GM12878 (cell line): ENCODE results near the gene SYMPK. TPM values are rescaled to one million over a fixed set of nuclear protein-coding genes. Genes with fewer than 3 reads are reported as not detected.

Source experiments
- ATAC-seq: fragments of 200-7000 bp; cut with Tn5 transposase; 3 replicates; pipeline ENCODE4 v1.9.1; 2020; ENCODE audit warnings: mild to moderate bottlenecking, moderate library complexity
- BruUV-seq: library from RNA; stranded (reverse); fragments of 400-500 nt; replicated peaks from 2 replicates; lab custom pipeline; 2021; lab: Mats Ljungman, UMichigan
- CTCF ChIA-PET: fragments of 300-600 bp; sonication (Branson Sonifier 250); formaldehyde crosslinking; extraction: SDS; loops from one replicate; lab custom pipeline; 2021; ENCODE audit warnings: inconsistent platforms; lab: Yijun Ruan, JAX
- POLR2A ChIA-PET: fragments of 350-600 bp; formaldehyde crosslinking; extraction: SDS; loops from one replicate; lab custom pipeline; 2021; ENCODE audit warnings: inconsistent platforms; lab: Charles Lee
- RAD21 ChIA-PET: fragments of 300-600 bp; sonication (Branson Sonifier 250); formaldehyde crosslinking; loops from one replicate; lab custom pipeline; 2023; ENCODE audit warnings: antibody characterized with exemption; ENCODE audit not compliant: unreplicated experiment; lab: Charles Lee
- SMC1A ChIA-PET: fragments of 300-600 bp; sonication (Branson Sonifier 250); formaldehyde crosslinking; loops from one replicate; lab custom pipeline; 2023; ENCODE audit not compliant: unreplicated experiment, uncharacterized antibody; lab: Charles Lee
- DNase-seq: peaks from one replicate; pipeline ENCODE4 v3.0.0-alpha.2; 2011; ENCODE audit warnings: low read depth, low spot score
- FAIRE-seq: peaks from 3 replicates; lab custom pipeline; 2011; peaks lifted over from hg19 to GRCh38; lab: Jason Lieb, UNC
- H2AFZ ChIP-seq: 2 replicates; pipeline ENCODE4 v1.6.0; 2011; ENCODE audit warnings: low read depth, low read length, control low read depth; ENCODE audit not compliant: control insufficient read depth
- H3K27ac ChIP-seq: 2 replicates; pipeline ENCODE4 v1.5.1; 2011; ENCODE audit warnings: control low read depth; ENCODE audit not compliant: control insufficient read depth, insufficient read depth
- H3K27me3 ChIP-seq, 2 experiments: replicated peaks in 1 of 2; 2 replicates each; pipeline versions ENCODE4 v1.6.0 to v1.6.1; 2011; ENCODE audit warnings: low read length in 1 of 2; ENCODE audit not compliant: control insufficient read depth in 2 of 2, insufficient read depth in 2 of 2
- H3K36me3 ChIP-seq, 2 experiments: 2 replicates each; pipeline ENCODE4 v1.5.1; 2011; ENCODE audit warnings: low read length in 1 of 2; ENCODE audit not compliant: control insufficient read depth in 2 of 2, insufficient read depth in 2 of 2
- H3K4me1 ChIP-seq: 2 replicates; pipeline ENCODE4 v1.6.1; 2011; ENCODE audit warnings: mild to moderate bottlenecking, low read length, moderate library complexity, mixed read lengths; ENCODE audit not compliant: control insufficient read depth, insufficient read depth
- H3K4me2 ChIP-seq: 2 replicates; pipeline ENCODE4 v1.6.0; 2011; ENCODE audit warnings: control low read depth; ENCODE audit not compliant: control insufficient read depth, insufficient read depth
- H3K4me3 ChIP-seq: fragments of 200-600 bp; sonication (generic); 2 replicates; pipeline ENCODE4 v1.5.1; 2016
- H3K79me2 ChIP-seq: 2 replicates; pipeline ENCODE4 v1.6.0; 2011; ENCODE audit warnings: low read length; ENCODE audit not compliant: control insufficient read depth, insufficient read depth
- H3K9ac ChIP-seq: 2 replicates; pipeline ENCODE4 v1.8.0; 2011; ENCODE audit warnings: low read length, control low read depth, mixed read lengths; ENCODE audit not compliant: control insufficient read depth, insufficient read depth
- H3K9me3 ChIP-seq: replicated peaks from 3 replicates; pipeline ENCODE4 v1.5.1; 2011; ENCODE audit warnings: mild to moderate bottlenecking, low read length; ENCODE audit not compliant: control insufficient read depth, insufficient read depth
- H4K20me1 ChIP-seq: 2 replicates; pipeline ENCODE4 v1.6.0; 2011; ENCODE audit not compliant: control insufficient read depth, insufficient read depth
- IKZF2 ChIP-seq, 2 experiments: fragments of 450-650 bp; IDR thresholded peaks; 2 replicates each; pipeline ENCODE4 v1.6.1; 2017; ENCODE audit warnings: mild to moderate bottlenecking in 2 of 2, moderate library complexity in 2 of 2
- MEF2B ChIP-seq: fragments of 450-650 bp; IDR thresholded peaks from 2 replicates; pipeline ENCODE4 v1.6.1; 2018; ENCODE audit warnings: mild to moderate bottlenecking, moderate library complexity; ENCODE audit not compliant: partially characterized antibody, poor library complexity, severe bottlenecking
- NR2C2 ChIP-seq: IDR thresholded peaks from 2 replicates; pipeline ENCODE4 v1.6.1; 2011; ENCODE audit warnings: borderline replicate concordance, low read depth; ENCODE audit not compliant: control insufficient read depth, insufficient read length
- SRF ChIP-seq, 2 experiments: IDR thresholded peaks; 2 replicates each; pipeline ENCODE4 v1.6.1; 2011; ENCODE audit warnings: low read depth in 2 of 2, low read length in 2 of 2, mild to moderate bottlenecking in 1 of 2, moderate library complexity in 1 of 2
- TCF12 ChIP-seq: IDR thresholded peaks from 2 replicates; pipeline ENCODE4 v1.6.1; 2011; ENCODE audit warnings: low read depth, mild to moderate bottlenecking, low read length
- WGBS: methylation state at CpG from one replicate; pipeline ENCODE4 v1.1.6; 2016; ENCODE audit warnings: low lambda C conversion rate; ENCODE audit not compliant: insufficient replicate concordance, insufficient coverage; ENCODE audit errors: missing lambda C conversion rate; 5-methylcytosine and 5-hydroxymethylcytosine counted together
- in situ Hi-C: fragments of 300-500 bp; cut with MboI; formaldehyde crosslinking; loops from 9 replicates; pipeline ENCODE4 v1.14.3; 2018; ENCODE audit warnings: mixed read lengths
- intact Hi-C: fragments of 100-400 bp; cut with micrococcal nuclease; formaldehyde crosslinking; loops from one replicate; pipeline ENCODE4 v1.14.2; 2022; ENCODE audit not compliant: unreplicated experiment
- polyA plus RNA-seq, 11 experiments: library from polyadenylated mRNA; depleted of rRNA in 4 of 11; unstranded in 6 of 11; stranded (reverse) in 5 of 11; fragments of >200 nt; fragmentation: Nextera tagmentation in 4 of 11; fragmentation: Illumina TruSeq in 1 of 11; extraction: Ambion mirVana in 4 of 11; extraction: Trizol in 1 of 11; gene quantifications; 1 replicate in 1 of 11; 2 replicates in 10 of 11; pipeline versions ENCODE4 v1.2.1 to v1.2.3, GENCODE V29; 2011 to 2016; ENCODE audit warnings: inconsistent platforms in 2 of 11, missing spikeins in 2 of 11, low read depth in 1 of 11
- total RNA-seq, 4 experiments: library from RNA; depleted of rRNA in 3 of 4; stranded (reverse); fragments of >200 nt in 3 of 4; fragmentation: Illumina TruSeq in 1 of 4; extraction: Trizol in 1 of 4; gene quantifications; 2 replicates each; pipeline versions ENCODE4 v1.2.1 to v1.2.3, GENCODE V29; 2013 to 2021
- TF ChIP-seq, protein P1 (sequence below): fragments of 450-650 bp; IDR thresholded peaks from 2 replicates; pipeline ENCODE4 v1.6.1; 2018; ENCODE audit warnings: borderline replicate concordance, mild to moderate bottlenecking; ENCODE audit not compliant: partially characterized antibody
- TF ChIP-seq, protein P2 (sequence below): IDR thresholded peaks from 2 replicates; pipeline ENCODE4 v1.6.1; 2011; ENCODE audit warnings: borderline replicate concordance, low read depth, mild to moderate bottlenecking, moderate library complexity, mixed read lengths, low read length; ENCODE audit not compliant: insufficient read depth; ENCODE audit errors: extremely low read length
- TF ChIP-seq, protein P3 (sequence below): fragments of 450-650 bp; formaldehyde crosslinking; IDR thresholded peaks from 2 replicates; pipeline ENCODE4 v1.5.0; 2022; ENCODE audit warnings: mild to moderate bottlenecking, missing genetic modification characterization

SYMPK gene
- total and polyA plus RNA-seq, 10 of the 15 experiments (the other 5 are each of a cell fraction or from before 2014, with no cell fraction given): 0.49 to 109 (median 42.5) TPM

DNA sequence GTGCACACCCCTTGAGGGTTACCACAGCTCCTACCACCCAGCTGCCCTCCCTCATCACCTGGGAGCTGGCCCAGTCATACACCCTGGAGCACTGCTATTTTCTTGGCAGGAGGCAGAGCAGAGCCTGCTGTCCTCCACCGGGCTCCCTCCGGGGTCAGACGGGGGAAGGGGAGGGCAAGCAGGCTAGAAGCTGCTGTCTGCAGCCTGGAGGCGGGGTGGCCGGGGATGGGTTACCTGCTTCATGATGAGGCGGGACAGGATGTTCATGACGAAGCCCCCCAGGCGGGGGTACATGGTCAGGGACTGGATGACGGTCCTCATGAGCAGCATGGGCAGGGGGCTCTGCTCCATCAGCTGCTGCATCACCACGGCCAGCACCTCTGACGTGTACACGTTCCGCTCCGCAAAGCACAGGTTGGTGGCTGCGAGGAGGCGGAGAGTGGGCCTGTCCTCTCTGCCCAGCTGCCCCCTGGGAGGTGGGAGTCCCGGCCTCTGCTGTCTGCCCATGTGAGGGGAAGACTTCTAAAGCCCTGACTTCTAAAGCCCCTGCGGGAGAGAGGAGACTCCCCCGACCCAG is 45.1 kb downstream of the SYMPK start (continued):
- TF ChIP-seq MEF2B (no peak), SRF (IDR thresholded peaks at IDR 0.05; ENCODE audit: low read depth in 2 of 2, low read length in 2 of 2) (no peak)

DNA sequence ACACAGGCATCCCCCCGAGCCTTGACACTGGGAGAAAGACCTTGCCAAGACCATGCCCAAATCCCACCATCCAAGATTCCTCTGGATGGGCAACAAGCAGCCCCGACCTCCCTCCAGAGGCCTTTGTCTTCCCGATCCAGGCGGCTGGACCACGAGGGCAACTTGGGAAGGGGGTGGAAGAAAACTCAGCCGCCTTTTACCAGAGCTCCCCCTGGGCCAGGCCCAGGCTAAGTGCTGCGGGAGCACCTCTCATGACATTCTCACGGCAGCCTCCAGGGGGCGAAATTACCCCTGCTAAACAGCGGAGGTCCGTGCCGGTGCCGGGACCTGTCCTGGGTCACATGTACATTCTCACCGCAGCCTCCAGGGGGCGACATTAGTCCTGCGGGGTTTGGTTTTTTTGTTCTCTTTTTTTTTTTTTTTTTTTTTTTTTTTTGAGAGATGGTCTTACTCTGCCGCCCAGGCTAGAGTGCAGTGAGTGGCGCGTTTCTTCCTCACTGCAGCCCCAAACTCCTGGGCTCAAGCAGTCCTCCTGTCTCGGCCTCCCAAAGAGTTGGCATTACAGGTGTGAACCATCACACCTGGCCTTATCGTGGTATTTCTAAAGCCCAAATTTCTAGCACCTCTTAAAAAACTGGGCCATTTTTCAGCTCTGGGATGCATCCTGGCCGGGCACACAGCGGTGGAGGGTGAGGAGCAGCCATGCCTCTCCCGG is 45.8 kb downstream of the SYMPK start:
- no peaks in the 10 kb centered on the region for H3K4me1 ChIP-seq
- intact Hi-C loops (loop anchor here (1.0 to 10.0 kb wide), 3 partner anchors 66 to 178 kb away; partner anchors contain the start of genes CCDC61 and MYPOP), in situ Hi-C loops (no loop called here)
- H3K36me3 ChIP-seq: peaks cover 4 to 6% of the 10 kb centered on the region in 2 experiments
- ATAC-seq (peak; percentile 99), DNase-seq (peak; percentile 75), FAIRE-seq (peak; percentile 97)
- H3K79me2 ChIP-seq: no peaks in the 10 kb centered on the region
- CTCF ChIA-PET: interaction anchor here (0.5 to 2.4 kb wide), 44 partner anchors 9 to 525 kb away, joined by 3 to 28 read pairs (median 4); partner anchors contain the start of genes CCDC61, DMWD, FBXO46 and FOXA3
- H2AFZ ChIP-seq: no peak overlapping the region
- no peaks in the 10 kb centered on the region for H3K9me3 ChIP-seq
- WGBS: 20% methylated on average over 23 of the region's 24 CpGs
- H3K27me3 ChIP-seq: no peaks in the 10 kb centered on the region
- no peaks in the 10 kb centered on the region for H4K20me1 ChIP-seq
- H3K4me3 ChIP-seq: no peak overlapping the region
- H3K4me2 ChIP-seq: no peak overlapping the region
- no peak overlapping the region for H3K9ac ChIP-seq
- RAD21 ChIA-PET: interaction anchor here (0.7 to 1.9 kb wide), 10 partner anchors 8 to 199 kb away, joined by 3 to 14 read pairs (median 6); partner anchors contain the start of genes CCDC61, FOXA3, IRF2BP1 and MYPOP
- POLR2A ChIA-PET: interaction anchor here (0.6 to 1.9 kb wide), 5 partner anchors 17 to 65 kb away, joined by 3 to 8 read pairs (median 4); partner anchors contain the start of gene SYMPK
- SMC1A ChIA-PET: interaction anchor here (0.6 to 1.8 kb wide), 5 partner anchors 17 to 200 kb away, joined by 3 to 9 read pairs (median 5); partner anchors contain the start of gene SYMPK
- no peak overlapping the region for H3K27ac ChIP-seq
- no TSS peak for BruUV-seq
- TF ChIP-seq, protein P1, sequence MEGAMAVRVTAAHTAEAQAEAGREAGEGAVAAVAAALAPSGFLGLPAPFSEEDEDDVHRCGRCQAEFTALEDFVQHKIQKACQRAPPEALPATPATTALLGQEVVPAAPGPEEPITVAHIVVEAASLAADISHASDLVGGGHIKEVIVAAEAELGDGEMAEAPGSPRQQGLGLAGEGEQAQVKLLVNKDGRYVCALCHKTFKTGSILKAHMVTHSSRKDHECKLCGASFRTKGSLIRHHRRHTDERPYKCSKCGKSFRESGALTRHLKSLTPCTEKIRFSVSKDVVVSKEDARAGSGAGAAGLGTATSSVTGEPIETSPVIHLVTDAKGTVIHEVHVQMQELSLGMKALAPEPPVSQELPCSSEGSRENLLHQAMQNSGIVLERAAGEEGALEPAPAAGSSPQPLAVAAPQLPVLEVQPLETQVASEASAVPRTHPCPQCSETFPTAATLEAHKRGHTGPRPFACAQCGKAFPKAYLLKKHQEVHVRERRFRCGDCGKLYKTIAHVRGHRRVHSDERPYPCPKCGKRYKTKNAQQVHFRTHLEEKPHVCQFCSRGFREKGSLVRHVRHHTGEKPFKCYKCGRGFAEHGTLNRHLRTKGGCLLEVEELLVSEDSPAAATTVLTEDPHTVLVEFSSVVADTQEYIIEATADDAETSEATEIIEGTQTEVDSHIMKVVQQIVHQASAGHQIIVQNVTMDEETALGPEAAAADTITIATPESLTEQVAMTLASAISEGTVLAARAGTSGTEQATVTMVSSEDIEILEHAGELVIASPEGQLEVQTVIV: no peak
- TF ChIP-seq NR2C2 (no peak), IKZF2 (IDR thresholded peaks at IDR 0.05) (no peak), TCF12 (peak; percentile 43; the same call in 1 of the 2 replicates)
- TF ChIP-seq, protein P2, sequence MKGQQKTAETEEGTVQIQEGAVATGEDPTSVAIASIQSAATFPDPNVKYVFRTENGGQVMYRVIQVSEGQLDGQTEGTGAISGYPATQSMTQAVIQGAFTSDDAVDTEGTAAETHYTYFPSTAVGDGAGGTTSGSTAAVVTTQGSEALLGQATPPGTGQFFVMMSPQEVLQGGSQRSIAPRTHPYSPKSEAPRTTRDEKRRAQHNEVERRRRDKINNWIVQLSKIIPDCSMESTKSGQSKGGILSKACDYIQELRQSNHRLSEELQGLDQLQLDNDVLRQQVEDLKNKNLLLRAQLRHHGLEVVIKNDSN: peak; percentile 75
- TF ChIP-seq, protein P3, sequence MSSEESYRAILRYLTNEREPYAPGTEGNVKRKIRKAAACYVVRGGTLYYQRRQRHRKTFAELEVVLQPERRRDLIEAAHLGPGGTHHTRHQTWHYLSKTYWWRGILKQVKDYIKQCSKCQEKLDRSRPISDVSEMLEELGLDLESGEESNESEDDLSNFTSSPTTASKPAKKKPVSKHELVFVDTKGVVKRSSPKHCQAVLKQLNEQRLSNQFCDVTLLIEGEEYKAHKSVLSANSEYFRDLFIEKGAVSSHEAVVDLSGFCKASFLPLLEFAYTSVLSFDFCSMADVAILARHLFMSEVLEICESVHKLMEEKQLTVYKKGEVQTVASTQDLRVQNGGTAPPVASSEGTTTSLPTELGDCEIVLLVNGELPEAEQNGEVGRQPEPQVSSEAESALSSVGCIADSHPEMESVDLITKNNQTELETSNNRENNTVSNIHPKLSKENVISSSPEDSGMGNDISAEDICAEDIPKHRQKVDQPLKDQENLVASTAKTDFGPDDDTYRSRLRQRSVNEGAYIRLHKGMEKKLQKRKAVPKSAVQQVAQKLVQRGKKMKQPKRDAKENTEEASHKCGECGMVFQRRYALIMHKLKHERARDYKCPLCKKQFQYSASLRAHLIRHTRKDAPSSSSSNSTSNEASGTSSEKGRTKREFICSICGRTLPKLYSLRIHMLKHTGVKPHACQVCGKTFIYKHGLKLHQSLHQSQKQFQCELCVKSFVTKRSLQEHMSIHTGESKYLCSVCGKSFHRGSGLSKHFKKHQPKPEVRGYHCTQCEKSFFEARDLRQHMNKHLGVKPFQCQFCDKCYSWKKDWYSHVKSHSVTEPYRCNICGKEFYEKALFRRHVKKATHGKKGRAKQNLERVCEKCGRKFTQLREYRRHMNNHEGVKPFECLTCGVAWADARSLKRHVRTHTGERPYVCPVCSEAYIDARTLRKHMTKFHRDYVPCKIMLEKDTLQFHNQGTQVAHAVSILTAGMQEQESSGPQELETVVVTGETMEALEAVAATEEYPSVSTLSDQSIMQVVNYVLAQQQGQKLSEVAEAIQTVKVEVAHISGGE (CRISPR knock-in tag): no peak
